HepG2 (cell line): ENCODE measurements around the gene MRGPRG. TPM values are rescaled to one million over a fixed set of nuclear protein-coding genes. Genes with fewer than 3 reads are reported as not detected.

ENCODE experiments used
- ATAC-seq: fragments of 200-7000 bp; cut with Tn5 transposase; 3 replicates; pipeline ENCODE4 v1.9.1; 2020; ENCODE audit warnings: mild to moderate bottlenecking, moderate library complexity
- BruUV-seq: library from RNA; stranded (reverse); fragments of 400-500 nt; replicated peaks from 2 replicates; lab custom pipeline; 2021; lab: Mats Ljungman, UMichigan
- CTCF ChIA-PET: fragments of 300-600 bp; formaldehyde crosslinking; extraction: SDS; loops from one replicate; lab custom pipeline; 2021; ENCODE audit warnings: low total read pairs, inconsistent platforms, low intra/inter-chr PET ratio; lab: Yijun Ruan, JAX
- POLR2A ChIA-PET: fragments of 350-600 bp; sonication (Branson Sonifier 250); formaldehyde crosslinking; loops from one replicate; lab custom pipeline; 2020; ENCODE audit warnings: antibody characterized with exemption, inconsistent platforms; lab: Yijun Ruan, JAX
- DNase-seq: peaks from one replicate; pipeline ENCODE4 v3.0.0-alpha.2; 2015; ENCODE audit warnings: low spot score
- FAIRE-seq: peaks from 3 replicates; lab custom pipeline; 2011; peaks lifted over from hg19 to GRCh38; lab: Jason Lieb, UNC
- H2AFZ ChIP-seq: one replicate; pipeline ENCODE4 v1.6.1; 2011; ENCODE audit warnings: low read length, inconsistent platforms
- H3K27ac ChIP-seq: fragments of 300-600 bp; 3 replicates; pipeline ENCODE4 v1.8.0; 2011; ENCODE audit warnings: mixed run types, mild to moderate bottlenecking, mixed read lengths, low read length, inconsistent platforms; ENCODE audit not compliant: insufficient read depth; ENCODE audit errors: extremely low read length
- H3K27me3 ChIP-seq, 2 experiments: fragments of 200-600 bp in 1 of 2; 2 replicates in 1 of 2; 3 replicates in 1 of 2; pipeline versions ENCODE4 v1.6.0 to v1.8.0; 2011; ENCODE audit warnings: low read length in 2 of 2, mild to moderate bottlenecking in 2 of 2, moderate library complexity in 2 of 2, inconsistent platforms in 1 of 2; ENCODE audit not compliant: insufficient read depth in 2 of 2, control insufficient read depth in 1 of 2
- H3K36me3 ChIP-seq, 2 experiments: fragments of 200-600 bp in 1 of 2; replicated peaks in 1 of 2; 2 replicates in 1 of 2; 3 replicates in 1 of 2; pipeline versions ENCODE4 v1.5.1 to v1.8.0; 2011; ENCODE audit warnings: low read length in 2 of 2, inconsistent platforms in 1 of 2; ENCODE audit not compliant: insufficient read depth in 2 of 2, control insufficient read depth in 1 of 2
- H3K4me1 ChIP-seq: 2 replicates; pipeline ENCODE4 v1.5.1; 2012; ENCODE audit warnings: low read length, inconsistent platforms; ENCODE audit not compliant: insufficient read depth
- H3K4me2 ChIP-seq: 2 replicates; pipeline ENCODE4 v1.6.0; 2011; ENCODE audit warnings: low read depth, low read length, inconsistent platforms
- H3K4me3 ChIP-seq, 3 experiments: fragments of 200-600 bp in 1 of 3; sonication (generic), shearing (Covaris generic) in 1 of 3; replicated peaks in 1 of 3; 2 replicates each; pipeline ENCODE4 v1.5.1; 2011 to 2016; ENCODE audit warnings: low read length in 3 of 3, inconsistent platforms in 2 of 3, low read depth in 2 of 3, mild to moderate bottlenecking in 2 of 3, control low read depth in 1 of 3, mixed read lengths in 1 of 3; ENCODE audit not compliant: insufficient read depth in 1 of 3
- H3K79me2 ChIP-seq: one replicate; pipeline ENCODE4 v1.6.1; 2011; ENCODE audit warnings: low read length, inconsistent platforms; ENCODE audit not compliant: insufficient read depth
- H3K9ac ChIP-seq: 2 replicates; pipeline ENCODE4 v1.6.0; 2011; ENCODE audit warnings: mild to moderate bottlenecking, low read depth, low read length, inconsistent platforms; ENCODE audit not compliant: insufficient read depth
- H3K9me3 ChIP-seq: 2 replicates; pipeline ENCODE4 v1.5.1; 2012; ENCODE audit warnings: mild to moderate bottlenecking, low read length
- H4K20me1 ChIP-seq: 2 replicates; pipeline ENCODE4 v1.6.0; 2011; ENCODE audit warnings: inconsistent platforms, mild to moderate bottlenecking, low read length, moderate library complexity; ENCODE audit not compliant: insufficient read depth
- ADNP ChIP-seq: sonication (generic); formaldehyde crosslinking; IDR thresholded peaks from 2 replicates; pipeline ENCODE4 v1.4.0; 2020; ENCODE audit warnings: missing genetic modification reagents
- AGO2 ChIP-seq: fragments of 200-400 bp; formaldehyde crosslinking; optimal IDR thresholded peaks from 2 replicates; pipeline ENCODE3; 2017; ENCODE audit warnings: mild to moderate bottlenecking, low read depth, low read length, moderate library complexity
- AHDC1 ChIP-seq: sonication (generic); formaldehyde crosslinking; IDR thresholded peaks from 2 replicates; pipeline ENCODE4 v1.5.1; 2020; ENCODE audit warnings: mild to moderate bottlenecking, missing genetic modification reagents, borderline replicate concordance
- AHR ChIP-seq: IDR thresholded peaks from 2 replicates; pipeline ENCODE4 v1.6.1; 2018; ENCODE audit warnings: missing genetic modification reagents, missing compliant biosample characterization
- CREB1 ChIP-seq, 2 experiments: fragments of 450-650 bp in 1 of 2; IDR thresholded peaks; 2 replicates each; pipeline ENCODE4 v1.6.1; 2016 to 2017; ENCODE audit warnings: control low read depth in 1 of 2, mild to moderate bottlenecking in 1 of 2, missing compliant biosample characterization in 1 of 2, missing genetic modification characterization in 1 of 2
- EZH2 ChIP-seq: conservative IDR thresholded peaks from 2 replicates; pipeline ENCODE4 v1.6.1; 2012; ENCODE audit warnings: mild to moderate bottlenecking, low read depth, low read length, moderate library complexity
- FOXA1 ChIP-seq, 2 experiments: fragments of 450-650 bp in 1 of 2; sonication (generic) in 1 of 2; formaldehyde crosslinking in 1 of 2; IDR thresholded peaks; 2 replicates each; pipeline versions ENCODE4 v1.4.0 to v1.6.1; 2016 to 2020; ENCODE audit warnings: missing genetic modification reagents in 1 of 2
- HHEX ChIP-seq: IDR thresholded peaks from 2 replicates; pipeline ENCODE4 v1.6.1; 2016; ENCODE audit warnings: control low read depth
- HNRNPK ChIP-seq: fragments of 200-400 bp; formaldehyde crosslinking; IDR thresholded peaks from 2 replicates; pipeline ENCODE4 v1.6.1; 2018; ENCODE audit warnings: low read length, low read depth, moderate library complexity, mild to moderate bottlenecking; ENCODE audit not compliant: poor library complexity, severe bottlenecking
- JUND ChIP-seq: sonication (generic); formaldehyde crosslinking; IDR thresholded peaks from 2 replicates; pipeline ENCODE4 v1.8.0; 2022; ENCODE audit warnings: mild to moderate bottlenecking, missing genetic modification reagents
- KLF16 ChIP-seq, 2 experiments: sonication (generic) in 1 of 2; formaldehyde crosslinking in 1 of 2; IDR thresholded peaks; 2 replicates each; pipeline versions ENCODE4 v1.6.1 to v1.8.0; 2016 to 2023; ENCODE audit warnings: missing genetic modification reagents in 2 of 2, missing compliant biosample characterization in 1 of 2
- MAX ChIP-seq: IDR thresholded peaks from 2 replicates; pipeline ENCODE4 v1.6.1; 2012; ENCODE audit warnings: inconsistent platforms
- SOX6 ChIP-seq, 2 experiments: fragments of 450-650 bp in 1 of 2; sonication (generic) in 1 of 2; formaldehyde crosslinking in 1 of 2; IDR thresholded peaks; 2 replicates each; pipeline versions ENCODE4 v1.4.0 to v1.6.1; 2017 to 2020; ENCODE audit warnings: antibody characterized with exemption in 1 of 2, mild to moderate bottlenecking in 1 of 2, missing genetic modification reagents in 1 of 2
- ZFY ChIP-seq: sonication (generic); formaldehyde crosslinking; IDR thresholded peaks from 2 replicates; pipeline ENCODE4 v1.4.0; 2020; ENCODE audit warnings: missing genetic modification reagents
- ZMAT3 ChIP-seq: sonication (generic); formaldehyde crosslinking; conservative IDR thresholded peaks from 2 replicates; pipeline ENCODE4 v1.7.0; 2021; ENCODE audit warnings: missing genetic modification reagents
- ZNF383 ChIP-seq: sonication (generic); formaldehyde crosslinking; IDR thresholded peaks from 2 replicates; pipeline ENCODE4 v1.4.0; 2020; ENCODE audit warnings: missing genetic modification reagents, mild to moderate bottlenecking, borderline replicate concordance
- ZNF841 ChIP-seq: sonication (generic); formaldehyde crosslinking; IDR thresholded peaks from 2 replicates; pipeline ENCODE4 v1.8.1; 2023; ENCODE audit warnings: missing genetic modification reagents, borderline replicate concordance
- ZNF891 ChIP-seq: sonication (generic); formaldehyde crosslinking; IDR thresholded peaks from 2 replicates; pipeline ENCODE4 v1.5.0; 2020; ENCODE audit warnings: mild to moderate bottlenecking, missing genetic modification reagents
- WGBS: methylation state at CpG from one replicate; pipeline ENCODE4 v1.1.6; 2017; ENCODE audit warnings: low lambda C conversion rate; 5-methylcytosine and 5-hydroxymethylcytosine counted together
- in situ Hi-C: cut with HindIII; loops from 2 replicates; pipeline ENCODE4 v1.10.0; 2017; ENCODE audit warnings: low pct_unique_long_range_greater_than_20kb; ENCODE audit not compliant: extremely low pct_ligation_motif_present
- intact Hi-C: fragments of 100-400 bp; cut with micrococcal nuclease; formaldehyde crosslinking; loops from one replicate; pipeline ENCODE4 v1.10.0; 2022; ENCODE audit not compliant: unreplicated experiment
- polyA plus RNA-seq, 8 experiments: library from polyadenylated mRNA; depleted of rRNA in 3 of 8; stranded (reverse) in 7 of 8; unstranded in 1 of 8; fragments of >200 nt; fragmentation: Illumina TruSeq in 4 of 8; extraction: Trizol in 4 of 8; gene quantifications; 2 replicates each; pipeline versions ENCODE4 v1.2.1 to v1.2.3, GENCODE V29; 2011 to 2016; ENCODE audit warnings: low read depth in 4 of 8, missing spikeins in 1 of 8, mixed read lengths in 1 of 8; ENCODE audit not compliant: insufficient read depth in 1 of 8
- total RNA-seq, 5 experiments: library from RNA; depleted of rRNA; stranded (reverse); fragments of >200 nt; fragmentation: Illumina TruSeq; extraction: Trizol; gene quantifications; 2 replicates each; pipeline ENCODE4 v1.2.3, GENCODE V29; 2016; ENCODE audit warnings: low read depth in 1 of 5

Gene MRGPRG
- total and polyA plus RNA-seq, 2 of the 13 experiments (the other 11 are each of a cell fraction or from before 2014, with no cell fraction given): not detected

DNA sequence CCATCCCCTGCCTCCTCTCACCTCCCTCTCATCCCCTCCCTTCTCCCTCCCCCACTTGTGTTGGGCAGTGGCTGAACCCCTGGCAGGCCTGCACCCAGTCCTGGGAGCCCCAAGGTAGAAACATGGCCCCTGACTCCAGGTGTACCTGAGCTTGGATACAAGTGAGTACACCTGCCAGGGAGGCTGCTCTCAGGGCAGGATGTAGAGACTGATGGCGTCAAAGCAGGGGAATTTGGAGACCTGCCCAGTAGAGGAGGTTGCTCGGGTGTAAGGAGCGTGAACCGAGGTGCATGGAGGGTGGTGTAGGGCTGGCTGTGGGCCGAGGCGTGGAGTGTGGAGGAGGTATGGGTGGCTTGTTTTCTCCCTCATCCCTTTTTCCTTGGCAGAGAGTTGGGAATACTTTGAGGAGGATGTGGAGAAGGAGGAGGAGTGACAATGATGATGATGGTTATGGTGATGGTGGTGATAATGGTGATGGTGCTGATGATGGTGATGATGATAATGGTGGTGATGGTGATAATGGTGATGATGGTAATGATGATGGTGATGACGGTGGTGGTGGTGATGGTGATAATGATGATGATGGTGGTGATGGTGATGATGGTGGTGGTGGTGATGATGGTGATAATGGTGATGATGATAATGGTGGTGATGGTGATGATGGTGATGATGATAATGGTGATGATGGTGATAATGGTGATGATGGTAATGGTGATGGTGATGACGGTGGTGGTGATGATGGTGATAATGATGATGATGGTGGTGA, 12.3 kb downstream of the MRGPRG start:
- Histone ChIP-seq H3K4me1 (no peaks in the 10 kb centered on the region), H2AFZ (no peak overlapping the region), H3K9ac (no peak overlapping the region), H3K36me3 (no peaks in the 10 kb centered on the region), H3K27me3 (peaks cover 12 to 44% of the 10 kb centered on the region in 2 experiments), H3K4me2 (no peak overlapping the region), H3K27ac (no peak overlapping the region), H3K4me3 (no peak overlapping the region), H3K9me3 (no peaks in the 10 kb centered on the region), H3K79me2 (no peaks in the 10 kb centered on the region), H4K20me1 (no peaks in the 10 kb centered on the region)
- intact Hi-C loops (no loop called here), in situ Hi-C loops (no loop called here)
- DNase-seq (no peak), ATAC-seq (no peak), FAIRE-seq (no peak)
- ChIA-PET POLR2A (no interaction called here), CTCF (no interaction called here)
- WGBS: 13% methylated on average over 8 of the region's 8 CpGs
- BruUV-seq: no TSS peak
- no peak for TF ChIP-seq ZNF891 (CRISPR knock-in tag)
- peak; percentile 98 for TF ChIP-seq CREB1 (IDR thresholded peaks at IDR 0.05)
- TF ChIP-seq CREB1 (CRISPR knock-in tag; IDR thresholded peaks at IDR 0.05): no peak
- TF ChIP-seq ZNF841: no peak
- no peak for TF ChIP-seq AHR
- no peak for TF ChIP-seq ADNP (CRISPR knock-in tag)
- no peak for TF ChIP-seq ZNF383 (CRISPR knock-in tag)
- TF ChIP-seq AGO2: no peak
- TF ChIP-seq FOXA1 (IDR thresholded peaks at IDR 0.05): 0 out of 2 replicates have a peak, but pooled peaks have one; percentile 21
- TF ChIP-seq FOXA1 (CRISPR knock-in tag; IDR thresholded peaks at IDR 0.05): no peak
- no peak for TF ChIP-seq HHEX (CRISPR knock-in tag)
- no peak for TF ChIP-seq ZMAT3 (CRISPR knock-in tag)
- no peak for TF ChIP-seq JUND (CRISPR knock-in tag)
- TF ChIP-seq ZFY (CRISPR knock-in tag): no peak
- no peak for TF ChIP-seq MAX
- TF ChIP-seq HNRNPK: no peak
- TF ChIP-seq EZH2: no peak
- no peak for TF ChIP-seq AHDC1 (CRISPR knock-in tag)
- TF ChIP-seq KLF16 (CRISPR knock-in tag; IDR thresholded peaks at IDR 0.05): no peak
- 0 out of 2 replicates have a peak, but pooled peaks have one; percentile 16 for TF ChIP-seq SOX6 (IDR thresholded peaks at IDR 0.05)
- TF ChIP-seq SOX6 (CRISPR knock-in tag; IDR thresholded peaks at IDR 0.05): no peak
